Fibroblast of skin of back (primary cell): ENCODE data around the gene TTF2.
"Not testable (repeated sequence)": the region's sequence is repeated elsewhere in the genome, so short reads cannot be mapped to it uniquely, and the experiment has no call there.

Experiments used
- DNase-seq: peaks from one replicate; pipeline ENCODE4 v3.0.0-alpha.2; 2013

Gene TTF2

DNA sequence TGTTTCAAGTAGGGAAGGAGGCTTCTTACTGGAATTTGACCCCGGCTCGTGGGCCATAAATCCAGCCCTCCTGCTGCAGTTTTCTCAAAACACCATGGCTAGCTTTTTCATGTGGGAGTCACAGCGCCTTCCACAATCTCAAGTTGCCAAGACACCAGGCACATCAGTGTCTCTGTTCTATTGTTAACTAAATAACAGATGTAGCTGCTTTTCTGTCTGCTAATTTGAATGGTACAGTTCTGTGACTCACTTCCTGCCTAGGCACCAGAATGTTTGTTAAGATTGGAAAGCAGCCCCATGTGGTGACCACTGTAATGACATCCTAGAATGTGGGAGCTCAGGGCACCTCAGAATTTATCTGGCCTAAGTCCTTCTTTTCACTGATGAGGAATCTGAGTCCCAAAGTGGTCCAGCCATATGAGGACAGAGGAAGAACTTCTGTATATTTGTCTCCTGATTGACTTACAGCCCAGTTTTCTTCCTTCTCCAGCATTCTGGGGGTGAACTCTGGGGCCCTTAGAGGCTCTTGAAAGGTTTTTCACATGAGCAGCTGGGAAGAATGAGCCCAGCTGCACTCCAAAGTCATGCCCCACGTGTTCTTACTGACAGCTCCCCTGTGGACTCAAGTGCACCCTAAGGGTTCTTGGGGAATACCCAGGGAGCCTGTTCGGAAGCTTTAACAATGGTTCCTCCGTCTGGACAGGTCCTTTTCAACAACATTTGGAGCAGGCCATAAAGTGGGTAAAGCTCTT, 33.9 kb downstream of the TTF2 start:
- peak; percentile 77 for DNase-seq

DNA sequence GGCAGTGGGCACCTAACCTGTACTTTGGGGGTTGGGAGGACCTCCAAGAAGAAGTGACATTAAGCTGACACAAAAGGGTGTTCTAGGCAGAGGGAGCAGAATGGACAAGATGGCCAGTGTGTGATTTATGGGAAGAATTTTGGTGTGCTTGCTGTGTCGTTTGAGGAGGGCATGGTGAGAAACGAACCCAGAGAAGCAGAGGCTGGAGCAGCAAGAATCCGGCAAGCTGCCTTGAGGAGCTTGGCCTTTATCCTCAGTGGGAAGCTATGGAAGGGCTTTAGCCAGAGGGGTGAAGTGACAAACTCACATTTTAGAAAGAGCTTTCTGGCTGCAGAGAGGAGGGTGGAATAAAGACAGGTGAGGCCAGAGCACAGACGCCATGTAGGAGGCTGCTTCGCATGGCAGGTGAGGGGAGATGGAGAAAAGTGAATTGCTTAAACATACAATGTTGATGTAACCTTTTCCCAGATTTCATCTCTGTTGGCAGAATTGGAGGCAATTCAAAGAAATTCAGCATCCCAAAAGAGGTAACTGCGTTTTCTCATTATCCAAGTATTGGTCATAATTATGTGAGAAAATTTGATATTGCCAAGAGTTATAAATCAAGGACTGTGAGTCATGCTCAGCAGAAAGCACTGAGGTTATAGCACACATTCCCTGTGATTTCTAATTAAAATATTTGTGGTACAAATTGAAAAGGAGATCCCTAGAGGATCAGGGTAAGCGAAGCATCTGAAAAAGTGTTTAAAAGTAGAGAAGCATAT, 34.9 kb downstream of the TTF2 start:
- DNase-seq, result peak; percentile 74

DNA sequence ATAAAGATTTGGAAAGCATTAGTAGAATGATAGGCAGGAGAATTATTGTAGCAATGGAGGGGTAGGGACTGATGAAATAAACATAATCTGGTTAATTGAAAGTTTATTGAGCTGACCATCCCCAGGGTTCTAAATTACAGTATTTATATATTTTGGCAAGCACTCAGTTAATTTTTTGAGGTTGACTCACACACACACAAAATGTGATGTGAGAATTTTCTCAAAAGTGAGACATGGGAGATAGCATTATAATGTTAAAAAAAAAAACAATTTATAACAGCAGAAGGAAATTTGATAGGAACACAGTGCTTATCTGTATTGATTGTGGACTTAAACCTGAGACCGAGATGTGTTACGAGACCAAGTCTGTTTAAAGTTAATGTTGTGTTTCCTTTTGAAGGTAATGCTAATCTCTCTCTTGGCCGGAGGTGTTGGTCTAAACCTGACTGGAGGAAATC, 36.9 kb downstream of the TTF2 start:
- peak; percentile 57 for DNase-seq

DNA sequence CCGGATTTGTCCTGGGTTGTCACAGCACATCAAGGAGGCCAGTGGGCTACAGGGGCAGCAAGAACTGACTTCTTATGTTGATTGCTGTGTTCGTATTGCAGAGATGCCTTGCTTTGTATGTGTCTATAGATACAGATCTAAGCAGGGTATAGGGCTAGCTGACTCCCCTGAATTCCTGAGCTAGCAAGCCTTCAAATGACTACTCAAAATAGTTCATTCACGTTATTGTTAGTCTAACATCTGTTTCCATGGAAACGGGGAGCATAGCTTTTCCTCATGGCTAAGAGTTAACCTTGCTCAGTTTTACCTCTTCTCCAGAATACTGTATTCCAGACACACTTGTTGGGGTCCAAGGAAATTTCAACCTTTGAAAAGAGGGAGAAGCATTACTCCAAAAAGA, 37.3 kb downstream of the TTF2 start:
- DNase-seq, result peak; percentile 59

- peak; percentile 65 for DNase-seq
Observed at GRCh38 chr1:117098287-117098890, 38.3 kb downstream of the TTF2 start.

GRCh38 chr1:117101334-117101733, 41.2 kb downstream of the TTF2 start:
- DNase-seq, result no peak

- DNase-seq, result not testable (repeated sequence)
Observed at GRCh38 chr1:117101858-117102257, 41.7 kb downstream of the TTF2 start.

- no peak for DNase-seq
Observed at GRCh38 chr1:117104986-117105385, 44.9 kb downstream of the TTF2 start.

- no peak for DNase-seq
Observed at GRCh38 chr1:117105722-117106121, 45.6 kb downstream of the TTF2 start.

- no peak for DNase-seq
Observed at GRCh38 chr1:117106478-117106877, 46.4 kb downstream of the TTF2 start.

GRCh38 chr1:117107364-117107763, 47.2 kb downstream of the TTF2 start:
- DNase-seq, result no peak

GRCh38 chr1:117110774-117111173, 50.6 kb downstream of the TTF2 start:
- peak; percentile 21 for DNase-seq

DNA sequence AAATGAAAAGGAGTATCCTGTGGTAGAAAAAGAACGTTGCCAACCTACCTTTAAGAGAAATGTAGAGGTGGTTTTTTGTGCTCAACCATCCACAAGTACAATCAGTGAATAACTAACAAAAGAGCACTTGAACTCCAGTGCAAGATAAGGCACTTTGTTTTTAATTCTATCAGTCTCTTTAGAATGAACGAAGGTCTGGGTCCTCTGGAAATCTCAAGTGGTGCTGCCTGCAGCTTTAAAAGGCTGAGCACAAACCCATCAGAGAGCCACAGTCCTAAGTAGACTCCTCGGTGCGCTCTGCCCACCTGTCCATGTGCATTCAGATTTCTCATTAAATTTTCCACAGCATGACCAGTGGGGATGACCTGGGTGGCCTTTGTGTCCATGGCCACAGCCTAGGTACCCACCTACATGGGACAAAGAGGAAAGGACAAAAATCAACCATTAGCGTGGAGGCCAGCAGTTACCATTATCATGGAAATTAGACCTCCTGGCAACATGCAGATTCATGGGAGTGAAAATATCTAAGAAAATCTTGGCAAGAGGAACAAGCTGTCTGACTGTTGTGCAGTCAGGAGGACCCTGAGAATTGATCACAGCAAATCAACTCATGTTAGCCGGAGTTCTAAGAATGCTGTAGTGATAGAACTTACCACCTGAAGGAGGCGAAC, 52.1 kb downstream of the TTF2 start:
- no peak for DNase-seq

GRCh38 chr1:117113199-117113598, 53.1 kb downstream of the TTF2 start:
- DNase-seq, result no peak

GRCh38 chr1:117114877-117115276, 54.8 kb downstream of the TTF2 start:
- DNase-seq, result no peak

DNA sequence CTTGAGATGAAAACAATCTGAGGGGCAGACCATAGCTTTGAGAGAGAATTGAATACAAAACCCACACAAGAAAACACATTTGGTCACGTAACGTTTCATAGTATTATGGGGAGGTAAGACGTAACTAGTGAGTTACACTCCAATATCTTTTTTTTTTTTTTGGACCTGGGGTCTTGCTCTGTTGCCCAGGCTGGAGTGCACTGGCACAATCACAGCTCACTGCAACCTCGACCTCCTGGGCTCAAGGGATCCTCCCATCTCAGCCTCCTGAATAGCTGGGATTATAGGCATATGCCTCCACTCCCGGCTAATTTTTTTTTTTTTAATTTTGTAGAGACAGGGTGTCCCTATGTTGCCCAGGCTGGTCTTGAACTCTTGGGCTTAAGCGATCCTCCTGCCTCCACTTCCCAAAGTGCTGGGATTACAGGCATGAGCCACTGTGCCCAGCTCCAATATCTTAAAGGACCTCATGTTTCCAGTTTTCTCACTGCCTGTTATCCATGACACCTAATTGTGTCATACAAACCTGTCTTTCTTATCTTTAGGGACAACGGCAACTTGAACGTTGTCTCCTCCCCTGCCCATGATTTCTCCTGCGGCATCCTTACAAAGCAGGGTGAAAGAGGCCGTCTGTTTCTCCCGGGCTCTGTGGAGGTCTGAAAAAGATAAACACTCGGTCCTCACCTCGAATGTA, 56.1 kb downstream of the TTF2 start:
- no peak for DNase-seq

- no peak for DNase-seq
Observed at GRCh38 chr1:117116784-117117130, 56.6 kb downstream of the TTF2 start.

GRCh38 chr1:117117697-117118096, 57.6 kb downstream of the TTF2 start:
- DNase-seq, result no peak

- DNase-seq, result no peak
Observed at GRCh38 chr1:117118137-117118536, 58.0 kb downstream of the TTF2 start.

GRCh38 chr1:117119144-117119543, 59.0 kb downstream of the TTF2 start:
- DNase-seq, result not testable (repeated sequence)

- no peak for DNase-seq
Observed at GRCh38 chr1:117120774-117121588, 60.9 kb downstream of the TTF2 start.
